Thymus (tissue), 14 donors: ENCODE data around the gene ST6GALNAC6. TPM values are rescaled to one million over a fixed set of nuclear protein-coding genes. Genes with fewer than 3 reads are reported as not detected.

Experiments used
- DNase-seq, 9 donors: peaks; one replicate each; pipeline ENCODE4 v3.0.0-alpha.2; 2013; ENCODE audit warnings: low spot score in 9 of 9, low read depth in 6 of 9, missing footprints in 1 of 9
- H3K27ac ChIP-seq, 2 donors: one replicate each; pipeline ENCODE4 v1.5.1; 2013; ENCODE audit warnings: control low read depth in 1 of 2, low read depth in 1 of 2, low read length in 1 of 2, mild to moderate bottlenecking in 1 of 2, moderate library complexity in 1 of 2
- H3K27me3 ChIP-seq, 2 donors: one replicate each; pipeline ENCODE4 v1.5.1; 2013; ENCODE audit warnings: low read length in 1 of 2; ENCODE audit not compliant: control insufficient read depth in 2 of 2, insufficient read depth in 1 of 2
- H3K36me3 ChIP-seq, 2 donors: one replicate each; pipeline ENCODE4 v1.5.1; 2013; ENCODE audit warnings: low read length in 1 of 2, mild to moderate bottlenecking in 1 of 2, moderate library complexity in 1 of 2; ENCODE audit not compliant: control insufficient read depth in 2 of 2, insufficient read depth in 2 of 2
- H3K4me1 ChIP-seq, 2 donors: one replicate each; pipeline ENCODE4 v1.5.1; 2013; ENCODE audit warnings: low read length in 2 of 2; ENCODE audit not compliant: control insufficient read depth in 2 of 2, insufficient read depth in 2 of 2
- H3K4me3 ChIP-seq, 2 donors: one replicate each; pipeline ENCODE4 v1.5.1; 2013; ENCODE audit warnings: low read length in 2 of 2, control low read depth in 1 of 2, mild to moderate bottlenecking in 1 of 2
- H3K9me3 ChIP-seq, 2 donors: one replicate each; pipeline ENCODE4 v1.5.1; 2013; ENCODE audit warnings: low read length in 1 of 2, mild to moderate bottlenecking in 1 of 2; ENCODE audit not compliant: control insufficient read depth in 2 of 2, insufficient read depth in 1 of 2
- WGBS: extraction: QIAGEN DNeasy Blood & Tissue Kit; methylation state at CpG from one replicate; pipeline ENCODE4 v1.1.7; 2013; 5-methylcytosine and 5-hydroxymethylcytosine counted together
- long read RNA-seq, 10 donors: transcript quantifications; one replicate each; lab custom pipeline, GENCODE V29; 2026
- polyA plus RNA-seq: library from polyadenylated mRNA; stranded (reverse); fragments of 200-250 nt; gene quantifications from one replicate; pipeline ENCODE4 v1.2.3, GENCODE V29; 2013
- total RNA-seq: library from RNA; stranded (reverse); fragments of 120-200 nt; gene quantifications from one replicate; pipeline ENCODE4 v1.2.4, GENCODE V29; 2013
- donor health status: healthy.

Gene ST6GALNAC6
- total RNA-seq: 16.2 TPM
- polyA plus RNA-seq: 42.8 TPM
- long read RNA-seq, donor 1, partial matches to known transcripts: 0 of 1 reads
- long read RNA-seq, donor 1, other reads (novel, unspliced or antisense): 0 of 1 reads
- long read RNA-seq, donor 2: 0 reads
- long read RNA-seq, donor 3, partial matches to known transcripts: 0 of 6 reads
- long read RNA-seq, donor 3, other reads (novel, unspliced or antisense): 0 of 6 reads
- long read RNA-seq, donor 4, partial matches to known transcripts: 0 of 3 reads
- long read RNA-seq, donor 4, other reads (novel, unspliced or antisense): 0 of 3 reads
- long read RNA-seq, donor 5, transcript ST6GALNAC6-204 (6 exons, 2,406 nt): major isoform, 7 of 16 reads
- long read RNA-seq, donor 5, partial matches to known transcripts: 0 of 16 reads
- long read RNA-seq, donor 5, other reads (novel, unspliced or antisense): 0 of 16 reads
- long read RNA-seq, donor 6, partial matches to known transcripts: 0 of 2 reads
- long read RNA-seq, donor 6, other reads (novel, unspliced or antisense): 0 of 2 reads
- long read RNA-seq, donor 7, partial matches to known transcripts: 0 of 5 reads
- long read RNA-seq, donor 7, other reads (novel, unspliced or antisense): 0 of 5 reads
- long read RNA-seq, donor 8, partial matches to known transcripts: 0 of 2 reads
- long read RNA-seq, donor 8, other reads (novel, unspliced or antisense): 0 of 2 reads
- long read RNA-seq, donor 9, partial matches to known transcripts: 0 of 7 reads
- long read RNA-seq, donor 9, other reads (novel, unspliced or antisense): 0 of 7 reads
- long read RNA-seq, donor 10, partial matches to known transcripts: 0 of 1 reads
- long read RNA-seq, donor 10, other reads (novel, unspliced or antisense): 0 of 1 reads

- Histone ChIP-seq H3K9me3 (peaks cover 1 to 17% of the 10 kb centered on the region in 2 donors), H3K27me3 (peaks cover 0 to 9% of the 10 kb centered on the region in 2 donors), H3K4me1 (peaks cover 16 to 44% of the 10 kb centered on the region in 2 donors), H3K4me3 (peak within 1 kb of the TSS; percentile 65 to 83), H3K36me3 (peaks cover 19 to 21% of the 10 kb centered on the region in 2 donors), H3K27ac (peak within 1 kb of the TSS; percentile 63 to 69)
- WGBS: 1% methylated on average over 87 of the region's 89 CpGs
- DNase-seq: peak in 4 of 9 donors; percentile 69 to 82 (median 76)
Measured at GRCh38 chr9:127899128-127899943, at the start of gene ST6GALNAC6. Gene ST6GALNAC6 (minus strand): TSS chr9:127899603. CDS start chr9:127897981, 1,622 bp downstream.

GRCh38 chr9:127947841-127948710, 48.7 kb upstream of the ST6GALNAC6 start:
- WGBS: 96% methylated on average over 17 of the region's 17 CpGs
- no peak overlapping the region for H3K27ac ChIP-seq
- no peaks in the 10 kb centered on the region for H3K27me3 ChIP-seq
- H3K4me3 ChIP-seq: no peak overlapping the region
- H3K9me3 ChIP-seq: peaks cover 0 to 7% of the 10 kb centered on the region in 2 donors
- H3K4me1 ChIP-seq: peaks cover 0 to 68% of the 10 kb centered on the region in 2 donors
- no peak for DNase-seq
- H3K36me3 ChIP-seq: peaks cover 72 to 94% of the 10 kb centered on the region in 2 donors

- Histone ChIP-seq H3K27ac (peak overlapping the region in 1 of 2 donors; percentile 26), H3K27me3 (no peaks in the 10 kb centered on the region), H3K4me3 (no peak overlapping the region), H3K36me3 (peaks cover 82 to 94% of the 10 kb centered on the region in 2 donors), H3K9me3 (peaks cover 0 to 10% of the 10 kb centered on the region in 2 donors), H3K4me1 (peaks cover 0 to 66% of the 10 kb centered on the region in 2 donors)
- 94% methylated on average over 3 of the region's 3 CpGs for WGBS
- DNase-seq: no peak
Measured at GRCh38 chr9:127946728-127947127, 47.3 kb upstream of the ST6GALNAC6 start.

GRCh38 chr9:127945942-127946341, 46.5 kb upstream of the ST6GALNAC6 start:
- H3K9me3 ChIP-seq: peaks cover 0 to 10% of the 10 kb centered on the region in 2 donors
- peaks cover 90 to 96% of the 10 kb centered on the region in 2 donors for H3K36me3 ChIP-seq
- no peak for DNase-seq
- H3K27ac ChIP-seq: no peak overlapping the region
- peaks cover 0 to 61% of the 10 kb centered on the region in 2 donors for H3K4me1 ChIP-seq
- no peaks in the 10 kb centered on the region for H3K27me3 ChIP-seq
- WGBS: 97% methylated on average over 9 of the region's 9 CpGs
- H3K4me3 ChIP-seq: no peak overlapping the region

- Histone ChIP-seq H3K4me3 (no peak overlapping the region), H3K4me1 (peaks cover 0 to 56% of the 10 kb centered on the region in 2 donors), H3K27me3 (no peaks in the 10 kb centered on the region), H3K9me3 (peaks cover 0 to 10% of the 10 kb centered on the region in 2 donors), H3K36me3 (peaks cover 88 to 96% of the 10 kb centered on the region in 2 donors), H3K27ac (no peak overlapping the region)
- 98% methylated on average over 24 of the region's 24 CpGs for WGBS
- no peak for DNase-seq
Measured at GRCh38 chr9:127945338-127945737, 45.9 kb upstream of the ST6GALNAC6 start.

- 97% methylated on average over 38 of the region's 38 CpGs for WGBS
- Histone ChIP-seq H3K4me3 (no peak overlapping the region), H3K36me3 (peaks cover 84 to 96% of the 10 kb centered on the region in 2 donors), H3K9me3 (peaks cover 0 to 10% of the 10 kb centered on the region in 2 donors), H3K27me3 (no peaks in the 10 kb centered on the region), H3K4me1 (peaks cover 0 to 49% of the 10 kb centered on the region in 2 donors), H3K27ac (no peak overlapping the region)
- DNase-seq: no peak
Measured at GRCh38 chr9:127944586-127945218, 45.3 kb upstream of the ST6GALNAC6 start.

- Histone ChIP-seq H3K36me3 (peaks cover 80 to 91% of the 10 kb centered on the region in 2 donors), H3K4me1 (peaks cover 0 to 48% of the 10 kb centered on the region in 2 donors), H3K27me3 (no peaks in the 10 kb centered on the region), H3K9me3 (peaks cover 0 to 10% of the 10 kb centered on the region in 2 donors), H3K4me3 (no peak overlapping the region), H3K27ac (peak overlapping the region; percentile 31 to 36)
- 42% methylated on average over 13 of the region's 13 CpGs for WGBS
- DNase-seq: peak in 8 of 9 donors; percentile 43 to 81 (median 64)
Measured at GRCh38 chr9:127943731-127944144, 44.3 kb upstream of the ST6GALNAC6 start.
